ENCODE data around the gene SORCS2.

GRCh38 chr4:7498446-7499200 lies 306.3 kb downstream of the SORCS2 start:
- TF ChIP-seq CTCF (IDR thresholded peaks at IDR 0.05) (no peak), POLR2A (IDR thresholded peaks at IDR 0.05) (no peak), EP300 (IDR thresholded peaks at IDR 0.05) (no peak)
